Measurements from ENCODE around the gene NDRG2. TPM values are rescaled to one million over a fixed set of nuclear protein-coding genes. Genes with fewer than 3 reads are reported as not detected.

The NDRG2 gene
- total RNA-seq, 4 donors from 2014 or later, result 169 to 444 (median 218) TPM

DNA sequence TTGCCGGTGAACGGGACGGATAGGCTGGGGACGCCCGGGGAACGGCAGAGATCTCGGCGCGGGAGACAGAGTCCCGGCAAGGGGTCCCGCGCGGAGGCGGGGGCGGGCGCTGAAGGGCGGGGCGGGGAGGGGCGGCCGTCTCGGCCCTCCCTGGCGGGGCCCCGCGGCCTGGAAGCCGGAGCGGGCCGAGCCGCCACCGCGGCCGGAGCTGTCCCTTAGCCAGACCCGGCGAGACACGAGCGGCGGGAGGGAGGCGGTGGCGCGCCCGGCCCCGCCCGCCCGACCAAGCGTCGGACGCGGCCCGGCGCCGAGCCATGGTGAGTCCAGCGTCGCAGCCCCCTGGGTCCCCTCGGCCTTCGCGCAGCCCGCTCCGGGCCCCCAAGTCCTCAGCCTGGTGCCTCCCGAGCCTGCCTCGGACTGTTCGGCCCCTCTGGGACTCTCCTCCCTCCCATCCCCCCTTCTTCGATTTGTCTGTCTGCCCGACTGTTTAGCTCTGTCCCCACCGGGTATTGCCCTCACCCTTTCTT is 45.3 kb upstream of the NDRG2 start, which contains the start of gene ARHGEF40:
ARHGEF40 (plus strand) TSS at position 222 of the 527 bp plus-strand sequence; CDS start at position 315, 93 bp downstream.
- TF ChIP-seq, protein P1, sequence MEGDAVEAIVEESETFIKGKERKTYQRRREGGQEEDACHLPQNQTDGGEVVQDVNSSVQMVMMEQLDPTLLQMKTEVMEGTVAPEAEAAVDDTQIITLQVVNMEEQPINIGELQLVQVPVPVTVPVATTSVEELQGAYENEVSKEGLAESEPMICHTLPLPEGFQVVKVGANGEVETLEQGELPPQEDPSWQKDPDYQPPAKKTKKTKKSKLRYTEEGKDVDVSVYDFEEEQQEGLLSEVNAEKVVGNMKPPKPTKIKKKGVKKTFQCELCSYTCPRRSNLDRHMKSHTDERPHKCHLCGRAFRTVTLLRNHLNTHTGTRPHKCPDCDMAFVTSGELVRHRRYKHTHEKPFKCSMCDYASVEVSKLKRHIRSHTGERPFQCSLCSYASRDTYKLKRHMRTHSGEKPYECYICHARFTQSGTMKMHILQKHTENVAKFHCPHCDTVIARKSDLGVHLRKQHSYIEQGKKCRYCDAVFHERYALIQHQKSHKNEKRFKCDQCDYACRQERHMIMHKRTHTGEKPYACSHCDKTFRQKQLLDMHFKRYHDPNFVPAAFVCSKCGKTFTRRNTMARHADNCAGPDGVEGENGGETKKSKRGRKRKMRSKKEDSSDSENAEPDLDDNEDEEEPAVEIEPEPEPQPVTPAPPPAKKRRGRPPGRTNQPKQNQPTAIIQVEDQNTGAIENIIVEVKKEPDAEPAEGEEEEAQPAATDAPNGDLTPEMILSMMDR (IDR thresholded peaks at IDR 0.05), result no peak
- ATAC-seq (ENCODE audit: low FRiP score) (peak; percentile 34), DNase-seq (ENCODE audit: low spot score) (no peak)

DNA sequence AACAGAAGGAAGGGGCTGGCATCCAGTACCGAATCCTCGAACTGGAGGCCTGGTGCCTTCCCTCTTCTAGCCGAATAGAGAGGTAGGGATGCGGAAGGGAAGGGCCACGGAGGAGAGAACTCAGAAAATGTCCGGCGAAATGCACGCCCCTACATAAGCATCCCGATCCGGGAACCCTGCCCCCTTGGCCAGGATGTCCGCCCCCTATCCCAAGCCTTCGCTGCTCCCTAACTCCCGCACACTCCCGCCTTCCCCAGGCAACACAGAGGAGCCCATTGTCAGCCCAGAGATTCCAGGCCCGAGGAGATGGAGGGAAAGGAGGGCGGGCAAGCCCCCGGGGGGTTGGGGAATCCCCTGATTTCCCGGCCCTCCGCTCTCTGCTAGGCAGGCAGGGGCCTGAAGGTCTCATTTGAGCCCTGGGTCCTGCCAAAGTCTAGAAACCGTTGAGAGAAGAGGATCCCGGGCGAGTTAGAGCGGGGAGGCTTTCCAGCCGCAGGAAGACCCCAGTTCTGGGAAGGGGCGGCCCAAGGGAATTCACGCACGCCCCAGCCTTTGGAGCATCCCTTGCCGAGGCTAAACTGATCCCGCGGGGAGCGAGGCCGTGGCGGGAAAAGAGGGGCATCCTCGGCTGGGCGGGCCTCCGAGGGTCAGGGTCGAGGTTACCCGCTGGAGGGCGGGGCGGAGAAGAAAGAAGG is 44.7 kb upstream of the NDRG2 start:
- ATAC-seq (ENCODE audit: low FRiP score), result peak; percentile 10
- TF ChIP-seq, protein P1 (IDR thresholded peaks at IDR 0.05), result no peak
- no peak for DNase-seq (ENCODE audit: low spot score)

DNA sequence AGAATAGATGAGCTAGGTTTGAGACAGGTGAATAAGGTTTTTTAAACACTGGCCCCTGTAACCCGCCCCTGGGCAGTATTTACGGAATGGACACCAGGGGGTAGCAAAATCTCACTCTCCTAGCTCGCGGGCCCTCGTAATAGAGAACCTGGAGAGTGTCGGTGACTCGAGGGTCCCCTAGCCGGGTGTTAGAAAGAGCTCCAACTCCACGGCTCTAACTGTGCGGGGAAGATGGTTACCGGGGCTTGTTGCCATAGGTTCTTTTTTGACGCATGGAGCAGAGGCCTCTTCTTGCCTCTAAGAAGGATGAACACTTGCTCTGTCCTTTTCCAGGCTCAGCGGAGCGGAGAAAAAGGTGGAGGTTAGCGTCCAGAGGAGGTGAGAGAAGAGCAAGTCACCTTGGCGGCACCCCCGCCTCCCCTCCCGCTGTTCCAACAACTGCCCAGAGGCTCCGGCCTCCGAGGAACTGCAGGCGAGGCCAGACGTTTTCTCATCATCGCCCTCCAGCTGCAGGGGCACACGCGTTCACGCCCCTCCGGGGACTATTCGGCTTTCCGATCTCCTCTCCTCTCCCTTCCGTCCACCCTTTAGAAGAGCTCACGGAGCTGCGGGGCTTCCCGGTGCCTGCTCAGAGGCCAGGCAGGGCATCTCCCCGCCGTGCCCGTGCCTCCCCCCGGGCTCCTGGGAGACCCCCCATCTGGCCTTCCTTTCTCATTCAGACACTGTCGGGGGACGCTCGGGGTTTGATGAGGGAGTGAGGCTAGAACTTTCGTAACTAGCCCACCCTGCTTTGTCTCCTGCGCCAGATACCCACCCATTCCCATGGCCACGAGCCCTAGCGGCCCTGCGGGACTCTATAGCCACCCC is 43.9 kb upstream of the NDRG2 start:
- peak; percentile 21 for ATAC-seq (ENCODE audit: low FRiP score)

DNA sequence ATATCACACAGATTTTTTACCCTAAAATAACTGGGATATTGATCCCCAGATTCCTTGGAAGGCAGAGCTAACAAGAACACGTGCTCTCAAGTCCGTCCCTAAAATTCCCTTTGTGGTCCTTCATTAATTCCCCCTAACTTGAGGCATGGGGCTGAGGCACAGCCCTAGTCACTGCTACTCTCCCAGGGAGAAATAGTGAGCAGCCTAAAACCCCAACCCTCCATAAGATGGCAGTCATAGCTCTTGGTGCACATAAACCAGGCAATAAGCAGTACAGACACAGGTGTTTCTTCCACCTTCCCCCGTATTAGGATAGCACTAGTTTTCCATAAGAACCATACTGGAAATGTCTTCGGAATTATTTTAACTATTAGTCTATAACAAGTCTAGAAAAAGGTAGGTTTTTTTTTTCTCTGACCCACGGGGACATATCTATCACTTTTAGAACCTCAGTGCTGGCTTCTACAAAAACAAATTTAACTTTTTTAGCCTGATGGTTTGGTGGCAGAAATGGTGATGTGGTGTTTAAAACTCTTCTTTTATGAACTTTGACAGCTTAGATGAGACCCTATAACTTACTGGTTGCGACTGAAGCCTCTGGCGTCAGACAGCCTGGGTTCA is 42.1 kb upstream of the NDRG2 start:
- no peak for ATAC-seq (ENCODE audit: low FRiP score)
- TF ChIP-seq, protein P1 (IDR thresholded peaks at IDR 0.05), result no peak
- DNase-seq (ENCODE audit: low spot score), result no peak

More for the DNA sequence above, 43.9 kb upstream of the NDRG2 start:
- TF ChIP-seq, protein P1 (IDR thresholded peaks at IDR 0.05), result peak in 1 of 3 donors; percentile 44
- DNase-seq (ENCODE audit: low spot score), result no peak

DNA sequence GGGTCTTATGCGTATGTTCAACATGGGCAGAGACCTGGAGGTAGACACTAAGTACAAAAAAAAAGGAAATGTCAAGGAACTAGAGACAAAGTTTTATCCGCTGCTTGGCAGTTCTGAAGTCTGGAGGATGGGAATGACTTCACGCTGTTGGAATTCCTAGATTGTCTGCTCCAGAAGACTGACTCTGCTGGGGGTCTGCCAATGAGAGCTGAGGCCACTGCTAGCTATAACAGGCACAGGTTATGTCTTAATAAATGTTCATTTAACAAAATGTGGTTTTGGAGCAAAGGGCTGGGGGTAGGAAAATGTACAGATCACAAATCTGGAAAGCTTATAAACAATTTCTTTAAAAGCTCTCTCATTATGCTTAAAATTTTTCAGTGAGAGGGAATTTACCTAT is 38.6 kb upstream of the NDRG2 start:
- DNase-seq (ENCODE audit: low spot score) (no peak), ATAC-seq (ENCODE audit: low FRiP score) (peak; percentile 78)
- TF ChIP-seq, protein P1 (IDR thresholded peaks at IDR 0.05), result no peak

DNA sequence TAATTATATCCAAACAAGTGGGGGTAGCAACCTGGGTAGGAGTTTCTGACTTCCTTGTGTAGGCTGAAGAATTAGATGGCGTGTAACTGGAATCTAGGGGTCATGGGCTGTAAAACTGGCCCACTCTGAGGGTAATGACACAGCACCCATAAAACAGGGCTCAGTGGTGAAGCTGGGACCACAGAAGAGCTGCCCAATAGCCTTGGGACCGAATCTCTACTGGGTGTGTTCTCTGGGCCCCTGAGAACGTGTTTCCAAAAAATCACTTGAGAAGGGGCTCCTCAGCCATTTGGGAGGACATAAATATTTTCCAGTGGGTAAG is 36.4 kb upstream of the NDRG2 start:
- TF ChIP-seq, protein P1 (IDR thresholded peaks at IDR 0.05), result no peak
- no peak for ATAC-seq (ENCODE audit: low FRiP score)
- no peak for DNase-seq (ENCODE audit: low spot score)

Data from omental fat pad (tissue), 4 donors.